Mesenchymal stem cell (in vitro differentiated cells and primary cell): ENCODE measurements around the gene ACBD6.

Source experiments
- DNase-seq: peaks from one replicate; pipeline ENCODE4 v3.0.0-alpha.2; 2013
- H2AFZ ChIP-seq: one replicate; pipeline ENCODE4 v1.6.1; 2013; ENCODE audit warnings: low read depth, mild to moderate bottlenecking, control low read depth, inconsistent platforms, low read length, moderate library complexity
- H2AK5ac ChIP-seq: 2 replicates; pipeline ENCODE4 v1.6.1; 2013; ENCODE audit warnings: low read length, moderate library complexity, mild to moderate bottlenecking, inconsistent platforms; ENCODE audit not compliant: severe bottlenecking
- H2BK120ac ChIP-seq: one replicate; pipeline ENCODE4 v1.6.1; 2013; ENCODE audit warnings: low read depth, mild to moderate bottlenecking, inconsistent platforms, low read length, moderate library complexity
- H2BK12ac ChIP-seq, 2 experiments: one replicate each; pipeline ENCODE4 v1.6.1; 2013; ENCODE audit warnings: inconsistent platforms in 2 of 2, low read length in 2 of 2, mild to moderate bottlenecking in 2 of 2, moderate library complexity in 2 of 2, control low read depth in 1 of 2
- H2BK15ac ChIP-seq: one replicate; pipeline ENCODE4 v1.6.1; 2013; ENCODE audit warnings: mild to moderate bottlenecking, low read depth, inconsistent platforms; ENCODE audit not compliant: poor library complexity, severe bottlenecking
- H2BK5ac ChIP-seq: 2 replicates; pipeline ENCODE4 v1.6.1; 2013; ENCODE audit warnings: low read depth, mild to moderate bottlenecking, low read length, control low read depth, inconsistent platforms; ENCODE audit not compliant: poor library complexity, severe bottlenecking
- H3K14ac ChIP-seq, 2 experiments: one replicate each; pipeline ENCODE4 v1.6.1; 2013; ENCODE audit warnings: inconsistent platforms in 2 of 2, low read length in 2 of 2, control low read depth in 1 of 2, mild to moderate bottlenecking in 1 of 2, moderate library complexity in 1 of 2
- H3K18ac ChIP-seq, 2 experiments: one replicate each; pipeline ENCODE4 v1.6.1; 2013; ENCODE audit warnings: inconsistent platforms in 2 of 2, low read length in 2 of 2, control low read depth in 1 of 2, low read depth in 1 of 2, mild to moderate bottlenecking in 1 of 2
- H3K23ac ChIP-seq, 2 experiments: one replicate each; pipeline ENCODE4 v1.6.1; 2013; ENCODE audit warnings: inconsistent platforms in 2 of 2, low read length in 2 of 2, mild to moderate bottlenecking in 2 of 2, moderate library complexity in 2 of 2, control low read depth in 1 of 2
- H3K27ac ChIP-seq: 2 replicates; pipeline ENCODE4 v1.5.1; 2013; ENCODE audit warnings: mild to moderate bottlenecking, moderate library complexity, low read length, control low read depth, inconsistent platforms; ENCODE audit not compliant: poor library complexity, severe bottlenecking
- H3K27me3 ChIP-seq, 2 experiments: 2 replicates each; pipeline versions ENCODE4 v1.6.1 to v1.7.0; 2013; ENCODE audit warnings: low read length in 2 of 2, mild to moderate bottlenecking in 2 of 2, moderate library complexity in 2 of 2, control low read depth in 1 of 2, inconsistent platforms in 1 of 2; ENCODE audit not compliant: control insufficient read depth in 1 of 2, insufficient read depth in 1 of 2
- H3K36me3 ChIP-seq, 2 experiments: 2 replicates each; pipeline versions ENCODE4 v1.6.1 to v1.7.0; 2013; ENCODE audit warnings: low read length in 2 of 2, control low read depth in 1 of 2, inconsistent platforms in 1 of 2, low read depth in 1 of 2, mild to moderate bottlenecking in 1 of 2; ENCODE audit not compliant: insufficient read depth in 2 of 2, control insufficient read depth in 1 of 2
- H3K4ac ChIP-seq, 2 experiments: one replicate each; pipeline ENCODE4 v1.6.1; 2013; ENCODE audit warnings: inconsistent platforms in 2 of 2, low read length in 2 of 2, mild to moderate bottlenecking in 2 of 2, moderate library complexity in 2 of 2, control low read depth in 1 of 2, low read depth in 1 of 2
- H3K4me1 ChIP-seq: 2 replicates; pipeline ENCODE4 v1.6.1; 2013; ENCODE audit warnings: low read depth, low read length, control low read depth; ENCODE audit not compliant: control insufficient read depth, insufficient read depth
- H3K4me2 ChIP-seq: 2 replicates; pipeline ENCODE4 v1.6.1; 2013; ENCODE audit warnings: low read length, mild to moderate bottlenecking, inconsistent platforms; ENCODE audit not compliant: poor library complexity, severe bottlenecking
- H3K4me3 ChIP-seq, 2 experiments: 2 replicates each; pipeline versions ENCODE4 v1.5.1 to v1.7.0; 2013; ENCODE audit warnings: low read length in 2 of 2, mild to moderate bottlenecking in 2 of 2, control low read depth in 1 of 2, low read depth in 1 of 2; ENCODE audit not compliant: insufficient read depth in 1 of 2
- H3K79me1 ChIP-seq: replicated peaks from 2 replicates; pipeline ENCODE4 v1.6.1; 2013; ENCODE audit warnings: mild to moderate bottlenecking, control low read depth, low read length, inconsistent platforms; ENCODE audit not compliant: poor library complexity, severe bottlenecking
- H3K9ac ChIP-seq: 2 replicates; pipeline ENCODE4 v1.7.0; 2013; ENCODE audit warnings: mild to moderate bottlenecking, low read length, moderate library complexity
- H3K9me3 ChIP-seq: 2 replicates; pipeline ENCODE4 v1.7.0; 2013; ENCODE audit warnings: mild to moderate bottlenecking, low read length; ENCODE audit not compliant: control insufficient read depth
- H4K8ac ChIP-seq: one replicate; pipeline ENCODE4 v1.6.1; 2013; ENCODE audit warnings: inconsistent platforms, mild to moderate bottlenecking, low read length, moderate library complexity
- H4K91ac ChIP-seq: one replicate; pipeline ENCODE4 v1.6.1; 2013; ENCODE audit warnings: mild to moderate bottlenecking, low read length, inconsistent platforms
- WGBS: methylation state at CpG from one replicate; pipeline ENCODE4 v1.1.7; 2013; ENCODE audit warnings: mixed read lengths; 5-methylcytosine and 5-hydroxymethylcytosine counted together

Gene ACBD6

GRCh38 chr1:180352021-180352420 is 150.4 kb downstream of the ACBD6 start:
- Histone ChIP-seq H3K36me3 (peaks cover 0 to 3% of the 10 kb centered on the region in 2 experiments), H2BK120ac (no peak overlapping the region), H3K9me3 (no peaks in the 10 kb centered on the region), H4K91ac (no peak overlapping the region), H3K23ac (no peak overlapping the region), H3K4me2 (no peak overlapping the region), H4K8ac (no peak overlapping the region), H3K27me3 (no peaks in the 10 kb centered on the region), H2AK5ac (no peak overlapping the region), H3K79me1 (peaks cover 9% of the 10 kb centered on the region), H2BK5ac (no peak overlapping the region), H3K4ac (no peak overlapping the region), H3K4me1 (no peaks in the 10 kb centered on the region), H2BK12ac (no peak overlapping the region), H3K9ac (no peak overlapping the region), H3K18ac (no peak overlapping the region), H2AFZ (no peak overlapping the region), H2BK15ac (no peak overlapping the region), H3K4me3 (no peak overlapping the region), H3K27ac (no peak overlapping the region), H3K14ac (no peak overlapping the region)
- no peak for DNase-seq
- 100% methylated on average over 3 of the region's 4 CpGs for WGBS

DNA sequence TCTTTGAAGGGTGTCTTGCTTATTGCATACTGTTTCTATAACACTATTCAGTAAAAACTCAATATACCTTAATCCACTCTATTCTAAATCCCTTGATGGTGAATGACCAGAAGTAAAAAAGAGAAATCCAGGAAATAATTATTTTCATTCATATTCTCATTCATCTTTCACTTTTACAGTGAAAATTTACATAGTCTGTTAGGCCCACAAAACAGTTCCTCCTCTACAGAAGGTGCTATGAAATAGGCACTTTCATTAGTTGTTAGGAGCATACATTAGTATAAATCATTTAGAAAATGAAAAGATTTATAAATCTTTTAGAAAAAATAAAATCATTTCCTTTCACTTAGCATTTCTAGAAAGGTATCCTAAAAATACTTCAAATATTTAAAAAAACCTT is 157.2 kb downstream of the ACBD6 start:
- Histone ChIP-seq H3K4me3 (no peak overlapping the region), H4K8ac (no peak overlapping the region), H3K27ac (no peak overlapping the region), H3K27me3 (no peaks in the 10 kb centered on the region), H3K23ac (no peak overlapping the region), H2BK120ac (no peak overlapping the region), H3K4me1 (no peaks in the 10 kb centered on the region), H4K91ac (no peak overlapping the region), H3K9ac (no peak overlapping the region), H3K14ac (no peak overlapping the region), H3K36me3 (no peaks in the 10 kb centered on the region), H2BK15ac (no peak overlapping the region), H2BK12ac (no peak overlapping the region), H3K79me1 (peaks cover 9% of the 10 kb centered on the region), H3K18ac (no peak overlapping the region), H2AFZ (no peak overlapping the region), H3K4me2 (no peak overlapping the region), H3K4ac (no peak overlapping the region), H3K9me3 (no peaks in the 10 kb centered on the region), H2BK5ac (no peak overlapping the region), H2AK5ac (no peak overlapping the region)
- DNase-seq: no peak

DNA sequence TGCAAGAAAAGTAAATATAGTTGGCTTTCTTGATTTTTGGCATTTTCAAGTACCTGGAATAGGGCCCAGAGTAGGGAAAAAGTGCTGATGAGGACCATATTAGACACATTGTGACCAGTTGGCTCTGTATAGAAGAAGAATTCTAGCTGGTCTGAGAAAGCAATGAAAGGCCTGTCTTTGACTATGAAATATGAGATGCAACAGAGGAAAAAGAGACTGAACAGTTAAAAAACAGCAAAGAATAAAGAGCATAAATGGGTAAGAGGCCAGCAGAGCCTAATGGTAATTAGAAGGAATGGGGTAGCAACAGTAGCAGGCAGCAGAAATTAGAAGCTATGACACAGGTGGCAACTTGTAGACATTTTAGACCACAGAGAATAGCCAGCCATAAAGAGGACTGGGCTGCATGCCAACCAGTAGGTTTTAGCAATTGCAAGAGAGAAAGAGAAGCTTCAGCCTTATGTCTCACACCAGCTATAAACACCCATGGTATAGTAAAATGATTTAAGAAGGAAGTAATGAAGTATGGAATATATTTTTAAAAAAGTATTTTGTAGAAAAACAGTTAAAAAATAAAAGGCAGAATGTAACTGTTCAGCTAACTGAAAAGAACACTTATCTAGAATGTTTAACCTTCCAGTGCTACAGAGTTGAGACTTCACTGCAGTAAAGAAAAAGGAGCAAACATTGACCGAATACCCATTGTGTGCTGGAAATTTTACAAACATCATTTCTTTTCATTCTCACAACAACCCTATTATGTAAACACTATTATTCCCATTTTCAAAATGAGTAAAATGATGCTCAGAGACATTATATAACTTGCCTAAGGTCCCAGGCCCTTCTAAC is 158.2 kb downstream of the ACBD6 start:
- Histone ChIP-seq H3K27me3 (no peaks in the 10 kb centered on the region), H2BK15ac (no peak overlapping the region), H3K9ac (no peak overlapping the region), H2BK12ac (no peak overlapping the region), H3K4me2 (no peak overlapping the region), H3K27ac (no peak overlapping the region), H4K91ac (no peak overlapping the region), H3K18ac (no peak overlapping the region), H3K79me1 (peaks cover 13% of the 10 kb centered on the region), H2AK5ac (no peak overlapping the region), H2AFZ (no peak overlapping the region), H3K4ac (no peak overlapping the region), H4K8ac (no peak overlapping the region), H3K23ac (no peak overlapping the region), H2BK5ac (no peak overlapping the region), H3K14ac (no peak overlapping the region), H3K4me1 (no peaks in the 10 kb centered on the region), H3K9me3 (no peaks in the 10 kb centered on the region), H3K36me3 (no peaks in the 10 kb centered on the region), H2BK120ac (no peak overlapping the region), H3K4me3 (no peak overlapping the region)
- WGBS: 100% methylated on average over 1 of the region's 1 CpG
- peak; percentile 55 for DNase-seq

GRCh38 chr1:180327089-180327488 is 175.3 kb downstream of the ACBD6 start:
- Histone ChIP-seq H2BK15ac (no peak overlapping the region), H2BK12ac (no peak overlapping the region)
- over 99% methylated on average over 5 of the region's 6 CpGs for WGBS

More at GRCh38 chr1:180327089-180327488, 175.3 kb downstream of the ACBD6 start:
- Histone ChIP-seq H3K9ac (no peak overlapping the region), H3K79me1 (peaks cover 19% of the 10 kb centered on the region), H2BK5ac (no peak overlapping the region), H4K8ac (no peak overlapping the region), H3K23ac (no peak overlapping the region), H3K14ac (peak overlapping the region in 1 of 2 experiments; percentile 69), H3K4me2 (no peak overlapping the region), H3K4me1 (no peaks in the 10 kb centered on the region), H3K27ac (no peak overlapping the region), H2AK5ac (no peak overlapping the region), H3K18ac (peak overlapping the region in 1 of 2 experiments; percentile 29), H3K9me3 (peaks cover 5% of the 10 kb centered on the region), H3K4me3 (no peak overlapping the region), H4K91ac (no peak overlapping the region), H3K27me3 (no peaks in the 10 kb centered on the region), H2BK120ac (no peak overlapping the region), H3K36me3 (peaks cover 0 to 6% of the 10 kb centered on the region in 2 experiments), H2AFZ (no peak overlapping the region), H3K4ac (no peak overlapping the region)
- no peak for DNase-seq
